ENCODE results near the gene VSIG8. TPM values are rescaled to one million over a fixed set of nuclear protein-coding genes. Genes with fewer than 3 reads are reported as not detected.

Gene VSIG8
- total RNA-seq, 2 donors from 2014 or later: not detected

GRCh38 chr1:159848326-159848725 lies 14.1 kb downstream of the VSIG8 start:
- Mint-ChIP-seq H3K27me3 (ENCODE audit: insufficient read depth) (peaks cover 36% of the 10 kb centered on the region), H3K4me1 (peaks cover 16% of the 10 kb centered on the region), H3K4me3 (no peak overlapping the region), H3K36me3 (ENCODE audit: low read depth) (no peaks in the 10 kb centered on the region), H3K27ac (no peak overlapping the region), H3K9me3 (no peaks in the 10 kb centered on the region)
- no peak overlapping the region for H3K4me3 ChIP-seq (ENCODE audit: low read length)
- no peak for DNase-seq
- H3K4me1 ChIP-seq (ENCODE audit: control insufficient read depth, insufficient read depth, low read length): peaks cover 2% of the 10 kb centered on the region
- H3K27me3 ChIP-seq (ENCODE audit: control insufficient read depth, insufficient read depth, low read length, poor library complexity, severe bottlenecking): peaks cover 5% of the 10 kb centered on the region
- H3K36me3 ChIP-seq (ENCODE audit: control insufficient read depth, insufficient read depth, low read length): no peaks in the 10 kb centered on the region
- TF ChIP-seq, protein P1, sequence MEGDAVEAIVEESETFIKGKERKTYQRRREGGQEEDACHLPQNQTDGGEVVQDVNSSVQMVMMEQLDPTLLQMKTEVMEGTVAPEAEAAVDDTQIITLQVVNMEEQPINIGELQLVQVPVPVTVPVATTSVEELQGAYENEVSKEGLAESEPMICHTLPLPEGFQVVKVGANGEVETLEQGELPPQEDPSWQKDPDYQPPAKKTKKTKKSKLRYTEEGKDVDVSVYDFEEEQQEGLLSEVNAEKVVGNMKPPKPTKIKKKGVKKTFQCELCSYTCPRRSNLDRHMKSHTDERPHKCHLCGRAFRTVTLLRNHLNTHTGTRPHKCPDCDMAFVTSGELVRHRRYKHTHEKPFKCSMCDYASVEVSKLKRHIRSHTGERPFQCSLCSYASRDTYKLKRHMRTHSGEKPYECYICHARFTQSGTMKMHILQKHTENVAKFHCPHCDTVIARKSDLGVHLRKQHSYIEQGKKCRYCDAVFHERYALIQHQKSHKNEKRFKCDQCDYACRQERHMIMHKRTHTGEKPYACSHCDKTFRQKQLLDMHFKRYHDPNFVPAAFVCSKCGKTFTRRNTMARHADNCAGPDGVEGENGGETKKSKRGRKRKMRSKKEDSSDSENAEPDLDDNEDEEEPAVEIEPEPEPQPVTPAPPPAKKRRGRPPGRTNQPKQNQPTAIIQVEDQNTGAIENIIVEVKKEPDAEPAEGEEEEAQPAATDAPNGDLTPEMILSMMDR (conservative IDR thresholded peaks at IDR 0.05): no peak
- H3K9ac ChIP-seq (ENCODE audit: extremely low read depth, low read length, poor library complexity, severe bottlenecking): no peak overlapping the region
- WGBS, 2 experiments (ENCODE audit: insufficient coverage in 1 of 2, insufficient read length in 1 of 2): 63 to 64% methylated on average over 2 to 3 of the region's 3 CpGs
- no peaks in the 10 kb centered on the region for H3K9me3 ChIP-seq (ENCODE audit: control insufficient read depth, low read length)
- no peak overlapping the region for H3K27ac ChIP-seq (ENCODE audit: low read depth, low read length)

DNA sequence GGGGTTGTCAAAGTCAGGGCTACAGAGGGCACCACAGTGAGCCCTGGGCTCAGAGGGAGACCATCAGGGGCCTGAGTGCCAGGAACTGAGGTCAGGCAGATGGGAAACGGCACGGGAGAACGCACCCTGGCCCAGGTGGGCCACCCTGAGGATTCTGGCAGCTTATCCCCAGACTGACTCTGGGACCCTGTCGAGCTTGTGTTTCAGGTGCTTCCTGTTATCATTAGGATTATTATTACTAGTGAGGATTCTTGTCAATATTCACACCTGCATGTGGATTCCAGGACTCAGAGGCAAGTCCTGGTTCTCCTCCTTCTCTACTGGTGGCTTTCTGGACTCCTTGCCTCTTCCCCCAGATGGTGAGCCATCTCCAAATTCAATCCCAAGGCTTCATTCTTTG lies 15.2 kb downstream of the VSIG8 start:
- H3K9ac ChIP-seq (ENCODE audit: extremely low read depth, low read length, poor library complexity, severe bottlenecking): no peak overlapping the region
- Mint-ChIP-seq H3K36me3 (ENCODE audit: low read depth) (no peaks in the 10 kb centered on the region), H3K9me3 (no peaks in the 10 kb centered on the region), H3K4me3 (no peak overlapping the region), H3K27me3 (ENCODE audit: insufficient read depth) (peaks cover 34% of the 10 kb centered on the region), H3K4me1 (peaks cover 12% of the 10 kb centered on the region), H3K27ac (no peak overlapping the region)
- no peak overlapping the region for H3K4me3 ChIP-seq (ENCODE audit: low read length)
- no peaks in the 10 kb centered on the region for H3K9me3 ChIP-seq (ENCODE audit: control insufficient read depth, low read length)
- DNase-seq: no peak
- H3K4me1 ChIP-seq (ENCODE audit: control insufficient read depth, insufficient read depth, low read length): no peaks in the 10 kb centered on the region
- H3K36me3 ChIP-seq (ENCODE audit: control insufficient read depth, insufficient read depth, low read length): no peaks in the 10 kb centered on the region
- TF ChIP-seq, protein P1 (conservative IDR thresholded peaks at IDR 0.05): no peak
- no peak overlapping the region for H3K27ac ChIP-seq (ENCODE audit: low read depth, low read length)
- WGBS, 2 experiments (ENCODE audit: insufficient coverage in 1 of 2, insufficient read length in 1 of 2): 80 to 90% methylated on average over 1 to 4 of the region's 4 CpGs
- H3K27me3 ChIP-seq (ENCODE audit: control insufficient read depth, insufficient read depth, low read length, poor library complexity, severe bottlenecking): peaks cover 5% of the 10 kb centered on the region

GRCh38 chr1:159845751-159846629 lies 16.5 kb downstream of the VSIG8 start:
- H3K27ac Mint-ChIP-seq: peak overlapping the region; percentile 11
- no peak overlapping the region for H3K4me3 Mint-ChIP-seq
- H3K9me3 Mint-ChIP-seq: no peaks in the 10 kb centered on the region
- Histone ChIP-seq H3K9ac (ENCODE audit: extremely low read depth, low read length, poor library complexity, severe bottlenecking) (no peak overlapping the region), H3K27ac (ENCODE audit: low read depth, low read length) (no peak overlapping the region), H3K9me3 (ENCODE audit: control insufficient read depth, low read length) (no peaks in the 10 kb centered on the region), H3K4me3 (ENCODE audit: low read length) (no peak overlapping the region), H3K27me3 (ENCODE audit: control insufficient read depth, insufficient read depth, low read length, poor library complexity, severe bottlenecking) (peaks cover 5% of the 10 kb centered on the region), H3K36me3 (ENCODE audit: control insufficient read depth, insufficient read depth, low read length) (no peaks in the 10 kb centered on the region), H3K4me1 (ENCODE audit: control insufficient read depth, insufficient read depth, low read length) (no peaks in the 10 kb centered on the region)
- no peaks in the 10 kb centered on the region for H3K36me3 Mint-ChIP-seq (ENCODE audit: low read depth)
- WGBS, 2 experiments (ENCODE audit: insufficient coverage in 1 of 2, insufficient read length in 1 of 2): 86 to 89% methylated on average over 12 to 13 of the region's 13 CpGs
- TF ChIP-seq, protein P1 (conservative IDR thresholded peaks at IDR 0.05): no peak
- H3K4me1 Mint-ChIP-seq: peaks cover 12% of the 10 kb centered on the region
- H3K27me3 Mint-ChIP-seq (ENCODE audit: insufficient read depth): peaks cover 29% of the 10 kb centered on the region
- DNase-seq: no peak
